CD4-positive, alpha-beta T cell treated with Interleukin-6 at 100 ng/mL for 8 hours (primary cell): ENCODE results near the gene RPS19.

Experiments used
- DNase-seq: peaks from one replicate; pipeline ENCODE4 v3.0.0-alpha.2; 2020; ENCODE audit warnings: mixed read lengths, low spot score

The RPS19 gene

DNA sequence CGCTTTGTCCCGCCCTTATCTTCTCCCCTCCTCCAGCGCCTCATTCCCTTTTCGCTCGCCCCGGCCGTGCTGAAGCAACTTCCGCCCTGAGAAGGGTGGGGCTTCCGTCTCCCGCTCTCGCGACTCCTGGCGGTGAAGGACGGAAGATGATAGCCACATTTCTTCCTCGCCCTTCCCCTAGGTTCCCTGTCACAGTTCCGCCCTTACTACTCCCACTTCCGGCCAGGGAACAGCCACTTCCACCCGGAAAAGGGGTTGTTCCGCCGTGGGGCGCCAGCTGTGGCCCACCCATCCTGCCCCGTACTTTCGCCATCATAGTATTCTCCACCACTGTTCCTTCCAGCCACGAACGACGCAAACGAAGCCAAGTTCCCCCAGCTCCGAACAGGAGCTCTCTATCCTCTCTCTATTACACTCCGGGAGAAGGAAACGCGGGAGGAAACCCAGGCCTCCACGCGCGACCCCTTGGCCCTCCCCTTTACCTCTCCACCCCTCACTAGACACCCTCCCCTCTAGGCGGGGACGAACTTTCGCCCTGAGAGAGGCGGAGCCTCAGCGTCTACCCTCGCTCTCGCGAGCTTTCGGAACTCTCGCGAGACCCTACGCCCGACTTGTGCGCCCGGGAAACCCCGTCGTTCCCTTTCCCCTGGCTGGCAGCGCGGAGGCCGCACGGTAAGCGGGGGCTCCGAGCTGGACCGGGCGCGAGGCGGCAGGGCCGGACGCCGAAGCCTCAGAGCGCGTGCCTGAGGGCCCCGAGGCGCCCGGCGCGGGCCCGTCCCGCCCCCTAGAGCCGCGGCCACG, at the start of gene RPS19:
Gene RPS19, plus strand, starts transcription at position 638 of the 801 bp plus-strand sequence. CDS start 520 bp downstream, outside the sequence.
- DNase-seq, result peak; percentile 98

DNA sequence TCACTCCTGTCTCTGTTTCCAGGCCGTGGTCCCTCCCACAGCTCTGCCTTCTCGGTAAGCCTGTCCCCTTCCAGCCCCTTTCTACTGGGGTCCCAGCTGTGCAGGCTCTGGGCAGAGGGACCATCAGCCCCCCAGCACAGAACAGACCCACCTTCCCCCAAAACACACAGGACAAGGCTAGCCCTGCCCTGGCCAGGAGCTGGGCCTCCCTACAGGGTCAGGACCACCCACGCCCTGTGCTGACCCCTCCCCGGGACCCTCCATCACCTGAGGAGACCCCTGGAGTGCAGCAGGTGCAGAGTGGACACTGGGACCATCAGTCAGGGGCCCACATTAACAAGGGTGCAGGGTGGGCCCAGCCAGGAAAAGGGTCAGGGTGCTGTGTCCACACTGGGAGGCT, 49.8 kb upstream of the RPS19 start:
- no peak for DNase-seq

DNA sequence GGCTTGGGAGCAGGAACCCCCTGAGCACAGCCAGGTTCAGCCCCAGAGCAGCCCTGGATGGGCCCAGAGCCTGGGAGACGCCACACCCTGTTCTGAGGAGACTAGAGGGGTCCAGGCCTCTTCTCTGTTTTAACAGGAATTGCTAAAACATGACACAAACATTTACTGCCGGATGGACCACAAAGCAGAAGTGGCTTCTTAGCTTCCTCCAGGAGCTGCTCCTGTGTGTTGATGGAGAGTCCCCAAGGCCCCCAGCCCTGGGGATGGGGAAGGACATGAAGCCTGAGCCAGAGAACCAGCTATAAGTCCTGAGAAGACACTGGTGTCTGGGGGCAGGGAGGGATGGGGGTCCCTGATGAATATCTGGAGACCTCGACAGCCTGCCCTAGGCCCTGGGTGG, 49.0 kb upstream of the RPS19 start:
- DNase-seq, result no peak

DNA sequence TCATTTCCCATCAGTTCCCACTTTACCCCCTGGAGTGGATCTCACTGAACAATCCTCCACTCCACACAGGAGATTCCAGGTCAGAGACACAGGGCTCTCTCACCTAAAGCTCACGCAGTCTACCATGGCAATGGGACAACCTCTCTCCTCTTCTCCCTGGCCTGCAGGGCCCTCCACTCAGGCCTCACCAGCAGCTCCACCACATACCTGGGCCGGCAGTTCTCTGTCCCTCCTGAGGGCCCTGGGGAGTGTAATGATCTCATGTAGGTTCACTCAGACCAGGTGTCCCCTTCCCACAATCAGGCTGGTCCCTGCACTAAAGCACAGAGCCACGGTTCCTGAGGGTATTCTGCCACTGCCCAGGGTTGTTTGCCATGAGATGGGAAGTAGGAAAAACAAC, 48.1 kb upstream of the RPS19 start:
- no peak for DNase-seq

DNA sequence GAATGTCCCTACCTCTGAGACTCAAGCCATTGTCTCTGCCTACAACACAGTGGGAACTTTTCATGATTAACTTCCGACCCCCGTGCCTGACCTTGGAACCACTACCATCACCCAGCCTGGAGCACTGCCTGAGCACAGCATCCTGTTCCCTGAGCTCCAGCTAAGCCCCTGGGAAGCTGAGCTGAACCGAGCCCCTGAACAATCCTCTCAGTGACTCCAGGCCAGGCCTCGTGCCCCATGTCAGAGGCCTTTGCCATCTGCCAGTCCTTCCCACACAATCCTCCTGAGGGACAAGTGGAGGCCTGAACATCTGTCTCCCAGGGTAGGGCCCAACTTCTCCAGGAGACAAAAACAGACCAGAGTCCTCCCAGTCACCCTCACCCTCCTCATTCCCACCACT, 46.1 kb upstream of the RPS19 start:
- DNase-seq, result no peak

DNA sequence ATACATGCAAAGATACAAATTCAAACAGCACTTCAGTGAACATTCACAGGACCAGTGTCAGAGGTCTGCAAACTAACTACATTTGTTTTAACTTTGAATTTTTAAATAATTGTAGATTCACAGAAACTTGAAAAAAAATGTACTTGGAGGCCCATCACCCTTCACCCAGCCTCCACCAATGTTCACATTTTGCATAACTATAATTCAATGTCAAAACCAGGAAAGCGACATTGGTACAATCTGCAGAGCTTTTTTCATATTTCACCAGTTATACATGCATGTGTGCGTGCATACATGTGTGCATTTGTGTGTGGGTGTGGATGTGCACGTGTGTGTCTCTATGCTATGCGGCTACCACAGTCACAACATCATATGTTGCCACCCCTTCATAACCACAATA, 44.8 kb upstream of the RPS19 start:
- no peak for DNase-seq

DNA sequence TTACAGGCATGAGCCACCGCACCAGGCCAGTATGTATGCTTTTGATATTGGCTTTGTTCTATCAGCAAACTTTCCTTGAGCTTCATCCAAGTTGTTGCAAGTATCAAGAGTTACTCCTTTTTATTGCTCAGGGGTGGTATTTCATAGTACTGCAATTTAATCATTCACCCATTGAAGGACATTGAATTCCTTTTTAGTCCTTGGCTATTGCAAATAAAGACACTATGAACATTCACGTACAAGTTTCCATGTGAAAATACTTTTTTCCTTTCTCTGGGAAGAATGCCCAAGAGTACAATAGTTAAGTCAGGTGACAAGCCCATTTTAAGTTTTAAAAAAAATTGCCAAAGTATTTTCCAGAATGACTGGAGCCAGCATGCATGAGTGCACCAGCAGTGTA, 43.3 kb upstream of the RPS19 start:
- no peak for DNase-seq

DNA sequence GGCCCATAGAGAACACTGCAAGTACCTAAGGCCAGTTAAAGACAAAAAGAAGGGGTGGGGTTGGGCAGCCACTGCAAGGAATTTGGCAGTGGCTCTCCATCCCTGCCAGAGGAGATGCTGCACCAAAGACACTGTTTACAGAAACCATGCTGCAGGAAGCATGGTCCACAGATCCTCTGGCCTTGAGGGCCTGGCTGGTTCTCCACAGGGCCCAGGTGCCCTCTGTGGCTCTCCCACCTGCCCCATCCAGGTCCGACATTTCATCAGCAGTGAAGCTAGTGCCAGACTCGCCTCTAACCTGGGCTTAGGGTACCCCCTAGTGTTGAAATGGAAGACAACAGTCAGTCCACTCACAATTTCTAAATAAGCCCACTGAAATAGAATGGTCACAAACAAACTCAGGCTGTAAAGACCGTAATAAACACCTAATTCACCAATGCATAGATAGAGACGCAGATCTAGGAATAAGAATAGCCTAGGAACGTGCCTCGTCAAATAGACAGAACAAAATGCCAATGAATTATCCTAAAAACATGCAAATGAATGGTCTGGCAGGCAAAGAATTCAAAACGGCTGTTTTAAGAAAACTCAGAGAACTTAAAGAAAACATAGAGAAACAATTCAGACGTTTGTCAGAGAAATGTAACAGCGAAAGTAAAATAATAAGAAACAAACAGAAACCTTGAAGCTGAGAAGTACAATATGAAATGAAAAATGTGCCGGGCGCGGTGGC, 38.9 kb upstream of the RPS19 start:
- DNase-seq, result peak; percentile 48

DNA sequence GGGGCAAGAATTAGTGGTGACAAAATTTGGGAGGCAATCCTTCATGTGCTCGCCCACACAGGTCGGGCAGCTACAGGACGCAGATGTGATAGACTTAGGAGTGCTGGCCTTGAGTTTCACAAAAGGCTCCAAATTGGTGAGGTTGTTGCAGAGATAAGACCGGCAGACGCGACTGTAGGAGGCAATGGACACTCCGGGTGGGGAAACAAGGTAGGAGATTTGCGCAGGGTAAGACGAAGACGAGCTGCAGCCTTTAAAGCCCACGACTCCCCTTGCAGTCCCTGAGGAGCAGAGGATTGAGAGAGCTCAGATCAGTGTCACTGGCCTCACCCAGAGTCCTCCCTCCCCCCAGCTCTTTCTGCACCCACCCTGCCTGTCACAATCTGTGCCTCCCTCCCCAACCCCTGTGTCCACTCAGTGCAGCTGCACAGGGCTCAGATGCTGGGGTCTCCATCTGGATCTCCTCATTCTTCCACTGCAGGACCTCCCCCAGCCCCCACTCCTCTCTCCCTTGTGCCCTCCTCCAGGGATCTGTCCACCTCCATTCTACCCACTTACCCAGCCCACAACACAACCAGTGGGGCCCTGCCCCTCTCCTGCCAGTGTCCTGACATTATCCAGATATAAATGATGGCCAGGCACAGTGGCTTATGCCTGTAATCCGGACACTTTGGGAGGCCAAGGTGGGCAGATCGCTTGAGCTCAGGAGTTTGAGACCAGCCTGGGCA, 21.9 kb upstream of the RPS19 start:
- no peak for DNase-seq

DNA sequence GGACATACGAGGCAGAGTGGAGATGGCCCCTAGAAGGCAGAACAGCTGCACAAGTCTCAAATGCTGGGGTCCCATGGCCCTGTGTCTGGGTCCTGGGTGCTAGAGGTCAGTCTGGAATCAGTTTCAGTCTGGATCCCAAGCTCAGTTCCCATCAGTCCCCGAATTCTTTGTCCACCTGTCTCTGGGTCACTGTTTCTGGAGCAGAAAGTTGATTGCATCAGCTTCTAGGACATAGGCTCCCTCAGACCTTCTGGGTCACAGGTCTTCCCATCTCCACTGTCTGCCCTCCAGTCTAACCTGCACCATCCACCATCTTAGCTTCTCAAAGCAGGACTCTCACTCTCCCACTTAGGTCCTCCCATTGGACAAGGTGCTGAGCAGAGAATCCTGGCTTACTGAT, 20.8 kb upstream of the RPS19 start:
- DNase-seq, result no peak

DNA sequence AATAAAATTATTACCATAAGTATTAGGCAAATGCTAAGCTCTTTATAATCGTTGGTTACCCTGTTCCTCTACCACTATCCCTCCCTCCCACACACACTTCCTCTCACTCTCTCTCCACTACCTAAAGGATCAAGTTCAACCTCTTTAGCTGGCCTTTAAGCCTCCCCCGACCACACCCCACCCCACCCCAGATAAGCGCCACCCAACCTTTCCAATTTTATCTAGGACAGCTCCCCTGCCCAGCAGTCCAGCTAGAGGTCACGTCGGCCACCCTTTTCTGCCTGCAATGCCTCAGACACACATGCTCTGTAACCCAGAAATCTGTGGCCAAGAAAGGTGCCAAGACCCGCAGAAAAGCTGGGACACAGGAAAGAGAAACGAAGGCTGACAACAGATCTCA, 16.7 kb upstream of the RPS19 start:
- no peak for DNase-seq

DNA sequence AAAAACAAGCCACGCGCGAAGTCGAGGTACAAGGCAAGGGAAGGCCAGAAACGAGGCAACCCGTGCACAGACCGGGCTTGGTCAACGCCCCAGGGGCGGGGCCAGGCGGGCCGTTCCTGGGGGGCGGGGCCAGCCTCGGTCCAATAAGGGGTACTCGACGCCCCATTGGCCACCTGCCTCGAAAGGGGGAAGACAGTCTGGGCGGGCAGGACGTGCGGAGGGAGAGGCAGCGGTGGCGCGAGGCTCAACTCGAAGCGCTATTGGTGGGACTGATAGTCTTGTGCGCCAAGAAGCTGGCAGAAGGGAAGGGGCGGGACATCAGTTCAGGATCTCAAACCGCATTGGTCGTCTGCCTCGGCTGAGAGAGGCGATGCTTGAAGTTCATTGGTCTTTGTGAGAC, 15.5 kb upstream of the RPS19 start, which contains the start of gene LYPD4:
Gene LYPD4, minus strand, starts transcription at position 83 of the 400 bp plus-strand sequence. CDS start 5,398 bp downstream, outside the sequence.
- no peak for DNase-seq

DNA sequence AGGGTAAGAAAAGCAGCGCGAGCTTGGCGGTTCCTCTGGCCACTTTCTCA, 15.2 kb upstream of the RPS19 start, which contains the start of gene DMRTC2:
Gene DMRTC2, plus strand, starts transcription at position 42 of the 50 bp plus-strand sequence. CDS start 2,387 bp downstream, outside the sequence.
- no peak for DNase-seq

DNA sequence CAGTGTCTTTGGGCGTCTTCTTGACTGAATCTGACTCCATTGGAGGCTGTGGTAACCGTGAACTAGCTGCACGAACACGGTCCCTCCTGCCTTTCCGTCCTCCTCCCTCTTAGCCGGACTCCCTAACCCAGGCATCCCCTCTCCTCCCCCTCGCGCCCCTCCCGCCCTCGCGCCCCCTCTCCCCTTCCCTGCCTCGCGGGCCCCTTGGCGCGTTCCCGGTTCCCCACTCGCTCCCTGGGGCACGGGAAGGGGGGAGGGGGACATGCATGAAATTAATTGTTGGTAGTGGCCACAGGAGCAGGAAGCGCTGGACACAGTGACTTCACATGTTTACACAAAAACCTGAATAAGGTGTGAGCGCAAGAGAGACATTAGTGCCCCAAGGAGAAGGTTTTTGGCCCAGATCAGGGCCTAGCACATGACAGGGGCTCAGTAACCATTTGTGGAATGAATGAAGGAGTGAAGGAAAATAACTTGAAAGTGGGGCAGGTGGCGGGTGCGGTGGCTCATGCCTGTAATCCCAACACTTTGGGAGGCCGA, 14.9 kb upstream of the RPS19 start:
- no peak for DNase-seq

DNA sequence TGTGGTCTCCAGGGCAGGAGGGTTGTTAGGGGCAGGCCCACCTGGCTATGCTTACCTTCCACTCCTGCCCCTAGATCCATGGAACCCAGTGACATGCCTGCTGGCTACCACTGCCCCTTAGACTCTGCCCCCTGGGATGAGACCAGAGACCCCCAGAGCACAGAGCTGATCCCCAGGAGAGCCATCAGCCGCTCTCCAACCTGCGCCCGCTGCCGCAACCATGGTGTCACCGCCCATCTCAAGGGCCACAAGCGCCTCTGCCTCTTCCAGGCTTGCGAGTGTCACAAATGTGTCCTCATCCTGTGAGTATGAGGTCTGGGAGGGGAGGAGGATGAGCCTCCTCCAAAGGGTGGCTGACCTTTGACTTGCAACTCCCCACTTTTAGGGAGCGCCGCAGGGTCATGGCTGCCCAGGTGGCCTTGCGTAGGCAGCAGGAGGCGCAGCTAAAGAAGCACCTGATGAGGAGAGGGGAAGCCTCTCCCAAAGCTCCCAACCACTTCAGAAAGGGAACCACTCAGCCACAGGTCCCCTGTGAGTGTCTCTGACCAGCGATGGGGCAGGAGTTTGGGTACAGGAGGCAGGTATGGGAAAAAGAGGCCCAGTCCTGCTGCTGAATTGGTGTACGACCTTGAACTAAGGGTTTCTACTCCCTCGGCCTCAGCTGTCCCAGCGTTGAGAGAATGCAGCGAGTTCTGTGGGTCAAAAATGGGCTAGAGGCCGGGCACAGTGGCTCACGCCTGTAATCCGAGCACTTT, 12.5 kb upstream of the RPS19 start:
- no peak for DNase-seq

DNA sequence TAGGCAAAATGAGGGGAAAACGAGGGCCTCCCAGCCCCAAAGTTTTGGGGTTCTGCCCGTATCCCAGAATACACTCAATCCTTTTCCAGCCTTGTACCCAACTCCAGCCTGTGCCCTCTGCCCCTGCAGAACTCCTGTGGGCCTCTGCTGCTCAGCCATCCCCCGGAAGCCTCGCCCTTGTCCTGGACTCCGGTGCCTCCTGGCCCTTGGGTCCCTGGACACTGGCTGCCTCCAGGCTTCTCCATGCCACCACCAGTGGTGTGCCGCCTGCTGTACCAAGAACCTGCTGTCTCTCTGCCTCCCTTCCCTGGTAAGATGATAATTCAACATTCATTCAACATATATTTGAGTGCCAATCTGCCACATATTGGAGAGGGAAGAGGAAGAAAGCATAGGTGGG, 11.4 kb upstream of the RPS19 start:
- DNase-seq, result no peak

DNA sequence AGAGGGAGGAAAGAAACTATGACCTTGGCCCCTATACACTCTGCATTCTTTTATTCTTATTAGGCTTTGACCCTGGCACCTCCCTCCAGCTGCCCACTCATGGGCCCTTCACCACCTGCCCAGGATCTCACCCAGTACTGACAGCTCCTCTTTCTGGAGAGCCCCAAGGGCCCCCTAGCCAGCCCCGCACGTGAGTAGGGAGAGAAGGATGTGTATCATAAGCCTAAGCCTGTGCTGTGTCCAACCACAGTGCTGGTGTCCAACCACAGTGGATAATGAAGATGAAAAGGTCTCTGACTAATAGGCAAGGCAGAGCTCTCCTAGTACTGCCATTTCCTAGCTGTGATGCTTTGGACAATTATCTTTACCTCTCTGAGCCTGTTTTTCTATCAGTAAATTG, 11.0 kb upstream of the RPS19 start:
- no peak for DNase-seq

DNA sequence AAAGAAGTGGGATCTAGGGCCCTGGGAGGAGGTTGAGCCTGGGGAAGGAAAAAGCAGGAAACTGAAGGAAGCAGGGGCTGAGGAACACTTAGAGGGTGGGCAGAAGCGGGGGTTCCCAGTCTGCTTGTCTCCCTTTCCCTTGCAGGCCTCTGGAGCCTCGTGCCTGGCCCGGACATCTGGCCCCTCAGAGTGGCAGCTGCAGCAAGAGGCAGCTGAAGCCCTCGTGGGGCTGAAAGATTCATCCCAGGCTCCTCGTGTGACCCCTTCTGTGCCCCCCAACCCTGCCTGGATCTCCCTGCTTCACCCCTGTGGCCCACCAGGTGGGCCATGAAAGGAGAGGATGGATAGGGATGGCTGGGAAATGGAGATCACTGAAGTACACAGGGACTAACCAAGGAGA, 9.7 kb upstream of the RPS19 start:
- DNase-seq, result no peak

DNA sequence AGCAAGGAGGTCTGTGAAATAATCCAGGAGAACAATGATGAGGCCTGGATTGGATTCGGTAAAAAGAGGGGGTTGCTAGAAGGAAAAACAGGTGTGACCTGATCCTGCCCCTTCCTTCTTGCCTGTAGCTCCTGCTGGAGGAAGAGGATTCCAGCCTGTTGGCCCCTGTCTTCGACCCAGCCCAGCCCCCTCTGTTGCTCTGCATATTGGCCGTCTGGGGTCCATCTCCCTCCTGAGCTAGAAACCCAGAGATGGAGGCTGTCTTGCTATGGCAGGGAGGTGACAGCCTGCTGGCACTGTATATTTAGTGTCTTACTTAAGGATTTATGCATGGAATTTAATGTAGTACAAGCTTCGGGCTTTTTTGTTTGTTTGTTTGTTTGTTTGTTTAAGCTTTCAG, 8.6 kb upstream of the RPS19 start:
- no peak for DNase-seq

DNA sequence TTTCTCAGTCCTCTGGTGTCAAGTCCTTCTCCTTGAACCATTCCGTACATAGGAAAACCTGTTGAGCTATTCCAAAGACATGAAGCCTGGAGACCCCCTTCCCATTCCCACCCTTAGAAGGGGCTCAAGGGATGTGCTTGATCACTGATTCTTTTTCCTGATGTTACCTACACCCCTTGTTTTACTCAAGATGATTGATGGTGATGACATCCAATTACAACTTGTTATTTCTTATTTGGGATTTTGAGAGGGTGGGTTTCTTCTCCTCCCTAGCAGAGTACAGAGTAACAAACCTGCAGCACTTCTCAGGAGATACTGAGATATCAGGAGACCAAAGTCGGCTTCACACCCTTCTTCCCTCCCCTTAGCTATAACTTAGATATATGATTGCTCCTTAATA, 6.7 kb upstream of the RPS19 start:
- DNase-seq, result no peak

DNA sequence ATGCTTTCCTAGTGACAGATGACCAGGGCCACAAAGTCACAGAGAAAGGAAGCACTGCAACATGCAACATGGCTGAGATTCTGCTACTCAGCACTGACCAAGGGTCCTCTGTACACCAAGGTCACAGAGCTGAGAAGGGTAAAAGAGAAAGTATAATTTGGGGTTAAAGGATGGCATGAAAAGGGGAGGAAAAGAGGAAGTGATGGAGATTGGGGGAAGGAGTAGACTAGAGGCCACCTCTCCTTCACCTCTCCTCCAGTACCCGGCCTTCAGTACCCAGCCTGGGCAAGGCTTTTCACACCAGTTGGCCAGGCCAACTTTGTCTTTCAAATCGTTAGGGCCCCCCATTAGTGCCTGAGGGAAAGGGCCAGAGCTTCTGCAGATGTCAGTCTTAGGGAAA, 6.3 kb upstream of the RPS19 start:
- DNase-seq, result no peak

DNA sequence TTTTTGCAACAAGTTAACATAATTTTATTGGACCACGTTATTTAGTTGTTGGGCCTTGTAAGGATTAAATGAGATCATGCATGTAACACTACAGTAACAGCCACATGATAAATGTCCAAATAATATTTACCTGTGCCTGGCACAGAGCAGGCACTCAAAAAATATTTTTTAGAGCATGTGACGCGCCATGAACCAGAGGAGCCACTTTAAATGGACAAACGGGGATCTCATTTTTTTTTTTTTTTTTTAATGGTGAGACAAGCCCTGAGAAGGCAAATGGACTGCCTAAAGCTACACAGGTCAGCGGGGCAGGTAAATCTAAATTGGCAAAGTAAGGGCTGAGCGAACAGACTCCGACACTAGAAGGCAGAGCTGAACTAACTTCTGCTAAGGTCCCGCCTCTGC, 840 bp upstream of the RPS19 start:
- DNase-seq, result no peak
